Kidney epithelial cell (primary cell): ENCODE measurements around the gene TOB2. TPM values are rescaled to one million over a fixed set of nuclear protein-coding genes. Genes with fewer than 3 reads are reported as not detected.

Source experiments
- DNase-seq: peaks from one replicate; pipeline ENCODE4 v3.0.0-alpha.2; 2010; ENCODE audit warnings: low read depth
- H3K27me3 ChIP-seq: 2 replicates; pipeline ENCODE4 v1.6.0; 2011; ENCODE audit warnings: low read length; ENCODE audit not compliant: control insufficient read depth, insufficient read depth
- H3K36me3 ChIP-seq: 2 replicates; pipeline ENCODE4 v1.5.1; 2011; ENCODE audit warnings: low read length; ENCODE audit not compliant: control insufficient read depth, insufficient read depth
- H3K4me3 ChIP-seq: 2 replicates; pipeline ENCODE4 v1.5.1; 2011; ENCODE audit warnings: low read depth, mild to moderate bottlenecking, control low read depth, low read length
- CTCF ChIP-seq: IDR thresholded peaks from 2 replicates; pipeline ENCODE4 v1.5.1; 2011; ENCODE audit warnings: mild to moderate bottlenecking, moderate library complexity, low read length, control low read depth, inconsistent platforms; ENCODE audit not compliant: insufficient read depth, poor library complexity, severe bottlenecking
- total RNA-seq: library from RNA; depleted of rRNA; stranded (reverse); fragments of >200 nt; gene quantifications from 2 replicates; pipeline ENCODE4 v1.2.3, GENCODE V29; 2015

The TOB2 gene
- total RNA-seq, 1 donor from 2014 or later: 31.2 TPM

DNA sequence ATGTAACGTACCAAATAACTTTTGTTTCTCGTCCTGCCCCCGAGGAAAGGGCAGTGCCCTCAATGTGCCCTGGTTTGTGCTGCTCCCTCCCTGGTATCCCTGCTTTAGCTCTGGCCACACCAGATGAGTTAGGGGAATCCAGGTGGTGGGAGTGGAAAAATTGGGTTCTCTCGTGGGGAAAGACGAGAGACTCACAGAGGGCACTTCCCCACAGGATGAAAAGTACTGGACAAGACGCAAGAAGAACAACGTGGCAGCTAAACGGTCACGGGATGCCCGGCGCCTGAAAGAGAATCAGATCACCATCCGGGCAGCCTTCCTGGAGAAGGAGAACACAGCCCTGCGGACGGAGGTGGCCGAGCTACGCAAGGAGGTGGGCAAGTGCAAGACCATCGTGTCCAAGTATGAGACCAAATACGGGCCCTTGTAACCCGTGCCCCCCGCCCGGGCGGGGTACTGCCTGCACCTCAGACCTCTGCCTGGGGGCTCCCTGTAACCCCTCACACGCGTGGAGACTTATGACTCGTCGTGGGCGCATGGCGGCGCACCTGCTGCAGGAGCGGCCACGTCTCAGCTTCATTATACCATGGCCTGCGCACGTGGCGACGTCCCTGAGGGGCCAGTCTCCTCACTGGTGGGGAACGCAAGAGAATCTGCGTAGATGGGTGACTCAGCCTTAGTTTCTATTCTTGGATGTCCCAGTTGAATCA lies 50.9 kb downstream of the TOB2 start:
- Histone ChIP-seq H3K36me3 (no peaks in the 10 kb centered on the region), H3K4me3 (no peak overlapping the region), H3K27me3 (no peaks in the 10 kb centered on the region)
- no peak for TF ChIP-seq CTCF
- DNase-seq: no peak

DNA sequence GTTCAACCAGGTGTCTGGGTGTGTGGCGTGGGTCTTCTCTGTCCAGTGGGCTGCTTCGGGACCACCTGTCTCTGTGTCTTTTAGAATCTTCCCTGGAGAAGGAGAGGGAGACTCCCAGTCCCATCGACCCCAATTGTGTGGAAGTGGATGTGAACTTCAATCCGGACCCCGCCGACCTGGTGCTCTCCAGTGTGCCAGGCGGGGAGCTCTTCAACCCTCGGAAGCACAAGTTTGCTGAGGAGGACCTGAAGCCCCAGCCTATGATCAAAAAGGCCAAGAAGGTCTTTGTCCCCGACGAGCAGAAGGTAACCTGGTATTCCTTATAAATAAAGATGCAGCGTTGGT lies 52.6 kb downstream of the TOB2 start:
- TF ChIP-seq CTCF: no peak
- Histone ChIP-seq H3K27me3 (no peaks in the 10 kb centered on the region), H3K4me3 (no peak overlapping the region), H3K36me3 (no peaks in the 10 kb centered on the region)
- DNase-seq: no peak

DNA sequence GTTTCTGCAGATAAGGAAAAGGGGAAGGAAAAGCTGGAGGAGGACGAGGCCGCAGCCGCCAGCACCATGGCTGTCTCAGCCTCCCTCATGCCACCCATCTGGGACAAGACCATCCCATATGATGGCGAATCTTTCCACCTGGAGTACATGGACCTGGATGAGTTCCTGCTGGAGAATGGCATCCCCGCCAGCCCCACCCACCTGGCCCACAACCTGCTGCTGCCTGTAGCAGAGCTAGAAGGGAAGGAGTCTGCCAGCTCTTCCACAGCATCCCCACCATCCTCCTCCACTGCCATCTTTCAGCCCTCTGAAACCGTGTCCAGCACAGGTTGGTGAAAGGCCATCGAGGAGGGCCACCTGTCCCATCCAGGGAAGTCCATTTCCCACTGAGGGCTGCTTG lies 59.3 kb downstream of the TOB2 start:
- Histone ChIP-seq H3K36me3 (no peaks in the 10 kb centered on the region), H3K27me3 (no peaks in the 10 kb centered on the region), H3K4me3 (no peak overlapping the region)
- TF ChIP-seq CTCF: no peak
- DNase-seq: no peak

- no peaks in the 10 kb centered on the region for H3K27me3 ChIP-seq
- no peak for DNase-seq
- H3K4me3 ChIP-seq: no peak overlapping the region
- no peak for TF ChIP-seq CTCF
- H3K36me3 ChIP-seq: no peaks in the 10 kb centered on the region
Observed at GRCh38 chr22:41384128-41384527, 62.5 kb downstream of the TOB2 start.

Other genes starting within 250 kb of the TOB2 start
- gene L3MBTL2, start 241.5 kb downstream of the TOB2 start, total RNA-seq: 28.5 and 30.3 TPM in 2 replicates
- gene CHADL, start 205.9 kb downstream of the TOB2 start, total RNA-seq: 1.6 and 1.8 TPM in 2 replicates
- 131 and 133 TPM in 2 replicates for gene RANGAP1, start 160.6 kb downstream of the TOB2 start, total RNA-seq
- 57.7 and 59.6 TPM in 2 replicates for gene ZC3H7B, start 145.3 kb downstream of the TOB2 start, total RNA-seq
- 4.0 and 4.1 TPM in 2 replicates for gene TEF, start 64.9 kb downstream of the TOB2 start, total RNA-seq
- gene PHF5A, start 21.9 kb upstream of the TOB2 start, total RNA-seq: 50.6 and 53.3 TPM in 2 replicates
- gene ACO2, start 22.3 kb upstream of the TOB2 start, total RNA-seq: 103 and 110 TPM in 2 replicates
- gene POLR3H, start 97.7 kb upstream of the TOB2 start, total RNA-seq: 9.7 and 12.2 TPM in 2 replicates
- 2.8 and 5.8 TPM in 2 replicates for gene CSDC2, start 114.2 kb upstream of the TOB2 start, total RNA-seq
- 32.2 and 48.7 TPM in 2 replicates for gene PMM1, start 143.0 kb upstream of the TOB2 start, total RNA-seq
- gene DESI1, start 174.2 kb upstream of the TOB2 start, total RNA-seq: 31.2 and 31.8 TPM in 2 replicates
- 296 and 309 TPM in 2 replicates for gene XRCC6, start 174.5 kb upstream of the TOB2 start, total RNA-seq
- 198 and 201 TPM in 2 replicates for gene SNU13, start 242.1 kb upstream of the TOB2 start, total RNA-seq